Activated T-helper 1 cell treated with anti-CD3 and anti-CD28 coated beads, Interleukin-2, amount 50 U/mL, for 16 hours (primary cell): ENCODE results near the gene PLA2G2F.

Experiments
- DNase-seq, 2 donors: peaks; one replicate each; pipeline ENCODE4 v3.0.0-alpha.2; 2020; ENCODE audit warnings: low read depth in 1 of 2, low spot score in 1 of 2

The PLA2G2F gene

GRCh38 chr1:20187813-20188454 is 48.8 kb downstream of the PLA2G2F start:
- no peak for DNase-seq

- no peak for DNase-seq
Observed at GRCh38 chr1:20188455-20188817, 49.3 kb downstream of the PLA2G2F start.

- no peak for DNase-seq
Observed at GRCh38 chr1:20189664-20190063, 50.5 kb downstream of the PLA2G2F start.

DNA sequence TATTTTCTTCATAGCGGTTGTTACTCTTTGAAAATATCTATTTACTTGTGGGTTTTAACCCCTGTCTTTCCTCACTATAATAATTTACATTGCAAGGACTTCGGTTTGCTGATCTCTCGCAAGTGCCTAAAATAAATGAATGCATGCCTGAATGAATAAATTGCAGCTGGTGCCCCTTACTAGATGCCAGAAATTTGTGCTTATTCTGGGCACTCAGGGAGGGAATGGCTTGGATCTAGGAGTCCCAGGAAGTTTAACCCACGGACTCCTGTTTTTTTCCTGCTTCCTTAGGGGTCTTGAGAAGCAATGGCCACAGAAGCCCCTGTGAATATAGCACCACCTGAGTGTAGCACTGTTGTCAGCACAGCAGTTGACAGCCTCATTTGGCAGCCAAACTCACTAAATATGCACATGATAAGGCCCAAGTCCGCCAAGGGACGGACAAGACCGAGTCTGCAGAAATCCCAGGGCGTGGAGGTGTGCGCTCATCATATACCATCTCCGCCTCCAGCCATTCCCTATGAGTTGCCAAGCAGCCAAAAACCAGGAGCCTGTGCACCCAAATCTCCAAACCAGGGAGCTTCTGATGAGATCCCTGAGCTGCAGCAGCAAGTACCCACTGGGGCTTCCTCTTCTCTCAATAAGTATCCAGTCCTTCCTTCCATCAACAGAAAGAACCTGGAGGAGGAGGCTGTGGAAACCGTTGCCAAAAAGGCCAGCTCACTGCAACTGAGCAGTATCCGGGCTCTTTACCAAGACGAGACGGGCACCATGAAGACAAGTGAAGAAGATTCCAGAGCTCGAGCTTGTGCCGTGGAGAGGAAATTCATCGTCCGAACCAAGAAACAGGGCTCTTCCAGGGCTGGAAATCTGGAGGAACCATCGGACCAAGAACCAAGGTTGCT is 51.4 kb downstream of the PLA2G2F start:
- no peak for DNase-seq

DNA sequence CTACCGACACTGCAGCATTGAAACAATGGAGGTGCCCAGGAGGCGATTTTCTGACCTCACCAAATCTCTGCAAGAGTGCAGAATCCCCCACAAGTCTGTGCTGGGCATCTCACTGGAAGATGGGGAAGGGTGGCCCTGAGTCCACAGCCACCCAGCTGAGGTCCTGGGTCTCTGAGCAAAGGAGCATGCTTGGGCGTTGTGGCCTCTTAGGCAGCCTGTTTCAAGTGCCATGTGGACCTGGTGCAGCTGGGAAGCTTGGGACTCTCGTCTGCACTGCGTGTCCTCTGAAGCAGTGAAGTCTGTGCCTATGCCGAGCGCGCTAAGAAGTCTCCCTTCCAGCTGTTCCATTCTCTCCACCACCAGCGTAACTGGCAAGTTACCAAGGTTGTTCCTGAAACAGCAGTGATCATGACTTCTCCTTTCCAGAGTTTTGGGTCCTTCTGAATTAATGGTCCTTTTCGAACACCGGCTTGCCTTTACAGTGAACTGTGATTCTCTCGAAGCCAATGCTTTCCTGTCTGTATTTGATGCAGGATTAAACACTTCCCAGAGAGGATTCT is 52.2 kb downstream of the PLA2G2F start:
- DNase-seq = no peak

DNA sequence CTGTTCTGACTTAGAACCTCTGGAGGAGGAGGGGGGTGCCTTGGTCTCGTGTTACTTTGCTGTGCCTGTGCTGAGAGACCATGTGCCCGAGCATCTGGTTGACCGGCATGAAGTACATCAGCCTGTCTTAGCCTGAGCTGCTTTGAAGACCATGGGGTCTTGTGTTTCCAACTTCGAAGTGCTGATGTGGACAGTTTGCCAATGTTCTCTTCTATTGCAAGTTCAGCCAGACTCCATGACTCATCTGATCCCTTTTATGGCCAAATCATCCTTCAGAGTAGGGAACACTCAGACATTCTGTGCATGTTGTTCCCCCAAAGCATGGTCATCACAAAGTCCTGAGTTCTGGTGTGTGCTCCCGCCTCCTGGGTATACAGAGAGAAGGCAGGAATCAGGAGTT is 53.2 kb downstream of the PLA2G2F start:
- no peak for DNase-seq

DNA sequence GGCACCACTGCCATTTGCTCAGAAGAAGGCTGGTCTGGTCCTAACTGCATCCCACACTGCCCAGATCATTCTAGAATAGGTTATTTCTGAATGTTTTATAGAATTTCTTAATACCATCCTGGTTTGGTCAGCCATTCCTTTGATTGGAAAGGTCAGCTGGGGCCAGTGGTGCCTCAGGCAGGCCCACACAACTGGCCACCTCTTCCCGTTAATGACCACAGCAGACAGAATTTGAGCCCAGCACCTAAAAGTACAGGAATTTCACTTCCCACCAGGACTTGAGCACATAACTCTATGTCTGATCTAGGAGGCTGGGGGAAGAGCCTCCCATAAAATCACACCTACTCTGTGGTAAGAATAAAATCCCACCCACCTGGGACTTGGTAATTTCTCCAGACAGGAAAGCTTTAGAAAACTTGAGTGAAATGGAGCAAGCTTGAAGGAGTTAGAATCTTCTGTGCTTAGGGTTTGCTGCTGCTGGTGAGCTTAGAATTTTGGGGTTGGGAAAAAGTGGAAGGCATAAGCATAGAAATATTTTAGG is 53.8 kb downstream of the PLA2G2F start:
- no peak for DNase-seq

- no peak for DNase-seq
Observed at GRCh38 chr1:20194224-20194623, 55.1 kb downstream of the PLA2G2F start.

- peak; percentile 51 to 54 for DNase-seq
Observed at GRCh38 chr1:20194757-20195461, 55.8 kb downstream of the PLA2G2F start.

DNA sequence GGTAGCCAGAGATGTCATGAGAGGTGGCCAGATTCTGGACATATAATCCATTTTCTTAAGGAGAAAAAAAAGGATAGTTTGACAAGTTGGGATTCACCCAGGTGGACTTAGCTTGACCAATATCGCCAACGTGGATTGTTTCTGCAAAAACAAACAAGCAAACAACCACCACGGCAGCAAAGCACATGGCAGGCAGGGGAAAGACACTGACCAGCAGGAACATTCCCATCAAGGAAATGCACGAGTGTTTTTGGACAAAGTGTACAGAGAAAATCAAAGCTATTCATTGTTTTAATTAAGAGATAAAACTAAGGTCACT is 56.3 kb downstream of the PLA2G2F start:
- DNase-seq = no peak

- DNase-seq = no peak
Observed at GRCh38 chr1:20197329-20197791, 58.2 kb downstream of the PLA2G2F start.

- DNase-seq = no peak
Observed at GRCh38 chr1:20198296-20198695, 59.2 kb downstream of the PLA2G2F start.

- no peak for DNase-seq
Observed at GRCh38 chr1:20198918-20199317, 59.8 kb downstream of the PLA2G2F start.

- no peak for DNase-seq
Observed at GRCh38 chr1:20199403-20199802, 60.3 kb downstream of the PLA2G2F start.

DNA sequence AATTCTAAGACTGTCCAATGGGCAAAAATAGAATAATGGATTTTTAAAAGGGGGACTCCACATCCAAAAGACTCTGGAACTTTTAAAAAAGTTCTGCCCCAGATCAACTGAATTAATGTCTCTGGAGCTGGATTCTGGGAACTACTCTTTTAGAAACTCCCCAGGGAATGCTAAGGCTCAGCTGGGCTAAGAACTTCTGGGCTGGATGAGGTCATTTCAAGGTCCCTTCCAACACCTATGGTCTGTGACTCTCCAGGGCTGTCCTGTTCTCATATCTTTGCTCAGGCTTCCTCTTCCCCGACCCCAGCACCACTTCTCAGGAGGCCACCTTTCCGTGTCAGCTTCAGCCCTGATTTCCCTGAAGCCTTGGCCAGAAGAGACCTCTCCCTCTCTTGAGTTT is 60.7 kb downstream of the PLA2G2F start:
- no peak for DNase-seq
